Inflammatory macrophage (primary cell): ENCODE results near the gene ATAD5.
"Not testable (repeated sequence)": the region's sequence is repeated elsewhere in the genome, so short reads cannot be mapped to it uniquely, and the experiment has no call there.

Experiments
- DNase-seq, 2 donors: peaks; one replicate each; pipeline ENCODE4 v3.0.0-alpha.2; 2020 to 2022

ATAD5 gene

DNA sequence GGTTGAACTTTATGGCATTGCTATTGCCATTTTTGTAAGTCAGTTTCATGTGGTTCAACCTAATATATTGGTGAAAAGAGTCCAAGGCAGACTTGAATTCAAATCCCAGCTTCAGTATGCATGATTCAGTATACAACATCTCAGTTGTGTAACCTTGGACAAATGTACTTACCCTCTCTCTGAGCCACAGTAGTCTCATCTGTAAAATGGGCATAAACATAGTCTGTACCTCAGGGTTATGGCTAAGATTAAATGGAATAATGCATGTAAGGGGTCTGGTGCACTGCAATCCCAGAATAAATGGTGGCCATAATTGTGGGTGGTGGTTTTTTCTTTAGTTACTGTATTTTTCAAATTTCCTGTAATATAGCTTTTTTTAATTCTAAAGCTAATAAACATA, 85.3 kb downstream of the ATAD5 start:
- DNase-seq: no peak

DNA sequence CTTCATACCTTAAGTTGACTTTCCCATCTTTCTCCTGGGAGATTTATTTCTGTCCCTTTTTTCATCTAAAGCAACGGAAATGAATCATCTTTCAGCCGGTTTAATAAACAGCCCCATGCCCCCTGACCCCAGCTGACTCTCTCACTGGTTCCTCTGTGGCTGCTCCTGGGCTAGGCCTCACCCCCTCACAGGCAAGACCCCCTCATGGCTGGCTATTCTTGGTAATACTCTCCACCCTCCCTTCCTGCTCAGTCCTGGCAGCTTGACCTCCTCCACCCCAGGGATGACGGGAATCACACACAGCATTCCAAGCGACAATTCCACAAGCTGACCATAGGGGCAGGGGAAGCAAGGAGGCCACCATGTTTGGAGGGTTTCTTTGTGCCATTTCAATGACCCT, 88.5 kb downstream of the ATAD5 start:
- no peak for DNase-seq

DNA sequence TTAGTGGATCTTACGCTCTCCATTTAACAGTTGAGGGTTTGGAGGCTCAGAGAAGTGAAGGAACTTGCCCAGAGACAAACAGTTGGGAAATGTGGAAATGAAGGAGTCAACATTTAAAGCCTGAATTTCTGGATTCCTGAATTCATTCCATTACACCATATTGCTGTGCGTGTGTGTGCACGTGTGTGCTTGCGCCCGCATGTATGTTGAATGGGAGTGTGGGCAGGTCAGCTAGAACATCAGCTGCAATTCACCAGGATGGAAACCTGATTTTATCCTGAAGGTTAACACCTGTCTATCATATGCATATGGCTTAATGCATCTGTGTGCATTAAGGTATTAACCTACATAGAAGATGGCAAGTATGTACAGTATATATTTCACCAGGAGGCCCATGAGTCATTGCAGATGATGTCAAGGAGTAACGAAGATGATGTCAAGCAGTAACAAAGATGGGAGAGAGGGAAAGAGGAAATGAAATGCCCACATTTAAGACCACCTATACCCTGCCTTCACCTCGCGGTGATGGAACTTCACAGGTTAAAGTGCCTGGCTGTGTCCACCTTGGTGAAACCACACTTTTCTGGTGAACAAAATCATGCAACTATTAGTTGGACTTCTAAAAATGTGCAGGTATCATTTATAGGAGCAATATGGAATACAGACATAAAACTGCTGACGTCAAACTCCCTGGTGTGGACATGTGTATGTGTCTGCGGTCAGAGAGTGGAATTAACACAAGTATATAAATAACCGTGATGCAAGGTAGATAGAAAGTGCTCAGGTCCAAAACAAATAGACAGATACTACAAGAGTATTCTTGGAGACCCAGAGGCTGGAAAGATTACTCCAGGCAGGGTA, 89.1 kb downstream of the ATAD5 start:
- no peak for DNase-seq

DNA sequence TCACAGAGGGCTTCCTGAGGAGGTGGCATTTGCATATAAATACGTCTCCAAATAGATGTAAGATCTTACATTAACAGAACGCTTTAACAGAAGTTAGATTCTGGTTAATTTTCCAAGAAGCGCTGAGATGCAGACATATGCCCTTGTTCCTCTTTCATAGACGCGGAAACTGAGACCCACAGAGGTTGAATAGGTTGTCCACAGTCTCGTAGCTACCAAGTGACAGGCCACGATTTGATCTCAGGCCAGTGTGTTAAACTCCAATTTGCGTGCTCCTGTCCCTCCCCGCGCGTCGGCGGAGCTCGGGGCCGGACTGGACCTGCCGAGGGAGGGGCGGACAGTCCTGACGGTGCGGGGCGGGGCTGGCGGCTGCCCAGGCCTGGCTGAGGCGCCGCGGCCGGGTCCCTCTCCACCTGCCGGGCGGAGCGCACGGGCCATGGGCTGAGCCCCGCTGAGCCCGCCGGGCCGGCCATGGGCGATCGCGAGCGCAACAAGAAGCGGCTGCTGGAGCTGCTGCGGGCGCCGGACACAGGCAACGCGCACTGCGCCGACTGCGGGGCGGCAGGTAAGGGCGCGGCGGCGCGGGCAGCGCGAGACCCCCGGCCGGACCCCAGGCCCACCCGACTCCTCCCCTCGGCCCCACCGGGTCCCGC, 89.9 kb downstream of the ATAD5 start, which contains the start of gene ADAP2:
TSS of gene ADAP2 (plus strand) at position 402 of the 653 bp plus-strand sequence. CDS start at position 472, 70 bp downstream.
- peak; percentile 78 to 86 for DNase-seq

DNA sequence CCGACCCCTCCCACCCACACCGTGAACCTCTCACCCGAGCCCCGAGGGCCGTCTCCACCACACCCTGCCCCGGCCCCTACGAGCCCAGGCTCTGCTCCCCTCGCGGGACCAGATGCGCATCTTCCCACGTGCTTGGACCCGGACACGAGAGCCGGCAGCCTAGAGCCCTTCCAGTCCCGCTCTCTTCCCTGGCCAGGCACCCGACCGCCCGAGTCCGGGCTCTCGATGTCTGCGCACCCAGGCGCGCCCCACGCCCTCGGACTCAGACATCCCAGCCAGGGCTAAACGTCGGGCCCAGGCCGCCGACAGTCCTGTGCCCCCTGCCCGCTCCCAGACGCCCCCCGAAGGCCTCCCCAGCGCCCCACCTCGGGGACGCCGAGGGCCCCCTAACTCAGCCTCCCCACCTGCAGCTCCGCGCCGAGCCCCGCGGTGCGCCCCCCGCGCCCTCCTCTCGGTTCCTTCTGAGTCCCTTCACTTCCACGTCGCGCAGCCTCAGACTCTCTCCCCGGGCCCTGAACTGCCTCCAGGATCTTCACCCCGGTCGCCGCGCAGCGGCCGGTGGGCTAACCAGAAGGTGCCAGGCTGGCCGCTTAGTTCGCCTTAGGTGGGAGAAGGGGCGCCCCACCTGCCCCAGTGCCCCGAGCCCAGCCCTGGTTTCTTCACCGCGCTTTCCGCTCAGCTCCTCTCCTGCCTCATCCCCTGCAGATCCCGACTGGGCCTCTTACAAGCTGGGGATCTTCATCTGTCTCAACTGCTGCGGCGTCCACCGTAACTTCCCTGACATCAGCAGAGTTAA, 90.7 kb downstream of the ATAD5 start:
- peak in 1 of 2 donors; percentile 35 for DNase-seq

DNA sequence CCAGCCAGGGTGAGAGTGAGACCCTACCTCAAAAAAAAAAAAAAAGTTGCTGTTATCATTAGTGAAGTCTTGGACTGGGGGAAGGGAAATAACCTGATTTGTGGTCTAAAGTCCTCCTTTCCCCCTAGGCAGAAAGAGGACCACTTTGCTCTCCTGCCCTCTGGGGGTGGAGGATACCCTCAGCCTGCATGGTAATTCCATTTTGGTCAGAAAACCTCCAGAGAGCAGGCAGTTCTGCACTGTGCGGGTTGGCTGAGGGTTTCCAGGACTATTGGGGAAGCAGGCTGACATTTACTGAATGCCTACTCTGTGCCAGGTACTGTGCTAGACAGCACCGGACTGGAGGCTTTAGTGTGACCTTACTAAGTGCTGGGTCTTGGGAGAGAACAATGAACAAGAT, 92.6 kb downstream of the ATAD5 start:
- DNase-seq: no peak

DNA sequence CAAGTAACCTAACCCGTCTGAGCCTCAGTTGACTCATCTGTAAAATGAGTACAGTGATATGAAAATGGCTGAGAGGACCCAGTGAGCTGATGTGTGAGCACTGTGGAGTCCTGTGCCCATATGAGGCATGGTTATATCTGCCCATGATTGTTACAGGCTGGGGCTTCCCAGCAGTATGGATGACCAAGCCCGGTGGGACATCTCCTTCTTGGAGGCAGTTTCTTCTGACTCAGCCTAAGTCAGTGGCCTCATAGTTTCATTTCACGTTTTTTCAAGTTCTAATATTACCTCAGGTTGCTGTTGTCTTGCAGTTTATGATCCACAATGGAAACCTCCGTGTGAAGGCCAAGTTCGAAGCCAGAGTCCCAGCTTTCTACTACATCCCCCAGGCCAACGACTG, 94.8 kb downstream of the ATAD5 start:
- DNase-seq: peak in 1 of 2 donors; percentile 22

DNA sequence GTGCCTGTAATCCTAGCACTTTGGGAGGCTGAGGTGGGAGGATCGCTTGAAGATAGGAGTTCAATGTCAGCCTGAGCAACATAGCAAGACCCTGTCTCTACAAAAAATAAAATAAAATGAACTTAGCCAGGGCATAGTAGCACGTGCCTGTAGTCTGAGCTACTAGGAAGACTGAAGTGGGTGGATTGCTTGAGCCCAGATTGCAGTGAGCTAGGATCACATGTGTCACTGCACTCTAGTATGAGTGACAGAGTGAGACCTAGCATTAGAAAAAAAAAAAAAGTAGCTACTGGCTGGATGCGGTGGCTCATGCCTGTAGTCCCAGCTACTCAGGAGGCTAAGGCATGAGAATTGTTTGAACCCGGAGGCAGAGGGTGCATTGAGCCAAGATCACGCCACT, 96.0 kb downstream of the ATAD5 start:
- peak in 1 of 2 donors; percentile 52 for DNase-seq

DNA sequence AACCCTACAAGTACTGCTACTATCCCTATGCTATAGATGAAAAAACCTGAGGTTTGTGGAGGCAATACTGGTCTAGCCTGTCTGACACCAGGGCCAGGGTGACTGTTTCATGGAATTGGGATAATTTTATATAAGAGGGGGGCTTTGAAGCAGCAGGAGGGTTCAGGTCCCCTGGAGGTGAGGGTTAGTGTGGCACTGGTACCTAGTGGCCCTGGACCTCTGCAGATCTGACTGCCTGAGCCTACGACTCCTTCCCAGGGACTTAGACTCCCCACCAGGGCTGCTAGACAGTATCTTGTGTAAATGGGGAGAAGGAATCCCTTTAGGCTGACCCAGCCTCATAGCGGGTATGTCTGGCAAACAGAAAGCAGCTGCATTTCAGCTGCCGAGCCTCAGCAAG, 96.8 kb downstream of the ATAD5 start:
- DNase-seq: no peak

DNA sequence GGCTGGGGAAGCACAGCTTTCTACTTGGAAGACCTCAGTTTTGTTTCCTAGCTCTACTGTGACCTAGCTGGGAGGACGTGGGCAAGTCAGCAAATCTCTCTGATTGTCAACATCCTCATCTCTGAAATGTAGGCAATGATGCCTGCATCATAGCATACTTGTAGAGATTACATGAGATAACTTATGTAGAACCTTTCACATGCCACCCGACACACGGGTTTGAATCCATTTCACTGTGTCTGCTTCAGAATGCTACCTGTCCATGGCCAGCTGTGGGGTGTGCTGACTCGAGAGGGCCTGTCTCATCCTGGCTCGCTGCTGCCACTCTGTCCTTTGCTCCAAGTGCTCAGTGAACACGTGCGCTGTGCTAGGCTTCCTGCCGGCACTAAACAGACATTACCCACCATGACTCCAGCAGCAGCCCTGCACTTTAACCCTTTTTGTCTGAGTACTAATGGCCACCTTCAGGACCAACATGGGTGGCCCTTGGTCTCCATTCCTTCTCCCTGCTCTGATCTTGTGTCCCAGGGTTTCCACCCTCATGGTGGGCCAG, 97.4 kb downstream of the ATAD5 start:
- no peak for DNase-seq

DNA sequence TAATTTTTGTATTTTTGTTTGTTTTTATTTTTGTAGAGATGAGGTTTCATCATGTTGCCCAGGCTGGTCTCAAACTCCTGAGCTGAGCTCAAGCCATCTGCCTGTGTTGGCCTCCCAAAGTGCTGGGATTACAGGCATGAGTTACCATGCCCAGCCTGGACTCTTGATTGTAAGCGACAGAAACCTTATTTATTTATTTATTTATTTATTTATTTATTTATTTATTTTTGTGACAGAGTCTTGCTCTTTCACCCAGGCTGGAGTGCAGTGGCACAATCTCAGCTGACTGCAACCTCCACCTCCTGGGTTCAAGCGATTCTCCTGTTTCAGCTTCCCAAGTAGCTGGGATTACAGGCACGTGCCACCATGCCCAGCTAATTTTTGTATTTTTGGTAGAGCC, 98.1 kb downstream of the ATAD5 start:
- DNase-seq: not testable (repeated sequence)

DNA sequence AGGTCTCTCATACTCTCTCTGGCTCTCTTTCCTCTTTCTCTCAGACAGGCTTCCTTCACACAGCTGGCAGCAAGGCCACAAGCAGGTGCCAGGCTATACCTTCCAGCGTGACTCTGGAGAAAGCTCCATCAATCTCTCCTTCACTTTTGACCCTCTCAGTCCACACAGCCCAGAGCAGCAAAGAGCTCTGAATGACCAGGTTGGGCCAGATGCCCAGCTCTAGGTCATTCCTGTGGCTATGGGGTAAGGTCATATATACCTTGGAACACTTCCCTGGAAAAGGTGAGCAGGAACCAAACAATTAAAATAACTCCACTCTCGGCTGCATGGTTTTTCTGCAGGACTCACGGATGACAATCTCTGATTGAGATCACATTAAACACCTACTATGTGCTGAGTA, 98.7 kb downstream of the ATAD5 start:
- DNase-seq: no peak

DNA sequence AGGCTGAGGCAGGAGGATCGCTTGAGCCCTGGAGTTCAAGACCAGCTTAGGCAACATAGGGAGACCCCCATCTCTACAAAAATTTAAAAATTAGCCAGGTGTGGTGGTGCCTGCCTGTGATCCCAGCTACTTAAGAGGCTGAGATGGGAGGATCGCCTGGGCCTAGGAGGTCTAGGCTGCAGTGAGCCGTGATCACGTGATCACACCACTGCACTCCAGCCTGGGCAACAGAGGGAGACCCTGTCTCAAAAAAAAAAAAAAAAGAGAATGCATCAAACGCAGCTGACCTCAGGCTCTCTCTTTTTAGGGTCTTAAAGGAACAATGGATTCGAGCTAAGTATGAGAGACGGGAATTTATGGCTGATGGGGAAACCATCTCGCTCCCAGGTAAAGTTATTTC, 99.8 kb downstream of the ATAD5 start:
- not testable (repeated sequence) for DNase-seq

DNA sequence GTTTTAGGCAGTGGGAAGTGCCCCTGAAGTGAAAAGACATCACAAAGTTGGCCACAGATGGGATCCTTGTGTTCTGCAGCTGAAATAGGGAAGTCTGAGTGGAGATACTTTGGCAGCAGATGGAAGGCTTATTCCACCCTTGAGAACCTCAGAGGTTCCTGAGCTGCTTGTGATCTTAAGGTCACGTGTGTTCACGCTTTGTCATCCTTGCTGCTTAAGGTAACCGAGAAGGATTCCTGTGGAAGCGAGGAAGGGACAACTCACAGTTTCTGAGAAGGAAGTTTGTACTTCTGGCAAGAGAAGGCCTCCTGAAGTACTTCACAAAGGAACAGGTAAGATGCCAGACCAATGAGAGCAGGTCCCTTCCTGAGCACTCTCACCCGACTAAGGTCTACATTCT, 102.2 kb downstream of the ATAD5 start:
- DNase-seq: no peak

DNA sequence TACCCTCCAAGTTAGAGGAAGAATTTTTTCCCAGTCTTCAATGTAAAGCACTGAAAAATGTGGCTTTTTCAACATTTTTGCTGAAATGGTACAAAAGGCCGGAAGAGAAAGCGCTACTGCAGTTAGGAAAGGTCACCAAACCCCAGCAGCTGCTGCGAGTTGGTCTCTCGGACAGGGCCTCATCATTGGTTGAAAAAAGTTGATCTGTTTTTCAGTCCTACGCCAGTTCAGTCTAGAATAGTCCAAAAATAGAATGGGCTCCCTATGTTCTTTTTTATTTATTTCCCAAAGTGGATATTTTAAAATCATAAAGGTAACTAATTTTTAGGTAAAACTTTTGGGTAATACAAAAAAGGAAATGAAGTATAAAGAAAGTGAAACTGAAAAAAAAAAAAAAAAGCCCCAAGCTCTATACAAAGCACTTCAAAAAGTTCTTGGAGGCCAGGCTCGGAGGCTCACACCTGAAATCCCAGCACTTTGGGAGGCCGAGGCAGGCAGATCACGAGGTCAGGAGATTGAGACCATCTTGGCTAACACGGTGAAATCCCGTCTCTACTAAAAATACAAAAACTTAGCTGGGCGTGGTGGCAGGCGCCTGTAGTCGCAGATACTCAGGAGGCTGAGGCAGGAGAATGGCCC, 107.4 kb downstream of the ATAD5 start:
- peak in 1 of 2 donors; percentile 34 for DNase-seq

DNA sequence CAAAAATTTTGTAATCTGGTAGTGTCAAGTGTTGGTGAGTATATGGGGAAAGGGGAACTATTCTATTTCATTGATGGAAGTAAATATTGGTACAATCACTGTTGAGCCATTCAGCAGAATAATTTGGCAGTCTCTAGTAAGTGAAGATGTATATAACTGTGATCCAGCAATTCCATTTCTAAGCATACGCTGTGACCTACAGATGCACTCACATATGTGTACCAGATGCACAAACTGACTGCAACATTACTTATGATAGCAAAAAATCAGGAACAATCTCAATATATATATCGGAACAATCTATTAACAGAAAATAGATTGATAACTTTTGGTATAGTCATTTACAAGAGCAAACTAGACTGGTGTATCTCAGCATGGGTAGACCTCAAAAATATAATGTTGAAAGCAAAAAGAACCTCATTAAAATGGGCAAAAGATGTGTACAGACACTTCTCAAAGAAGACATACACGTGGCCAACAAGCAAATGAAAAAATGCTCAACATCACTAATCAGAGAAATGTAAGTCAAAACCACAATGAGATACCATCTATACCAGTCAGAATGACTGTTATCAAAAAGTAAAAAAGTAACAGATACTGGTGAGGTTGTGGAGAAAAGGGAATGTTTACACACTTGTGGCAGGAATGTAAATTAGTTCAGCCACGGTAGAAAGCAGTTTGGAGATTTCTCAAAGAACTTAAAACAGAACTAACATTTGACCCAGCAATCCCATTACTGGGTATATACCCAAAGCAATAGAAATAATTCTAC, 110.7 kb downstream of the ATAD5 start:
- DNase-seq: no peak
